Mammary epithelial cell (primary cell): Measurements from ENCODE around the gene GLT6D1.

Experiments
- CTCF ChIP-seq, 2 donors: IDR thresholded peaks in 1 of 2; conservative IDR thresholded peaks in 1 of 2; 2 replicates each; pipeline ENCODE4 v1.5.1; 2011 to 2012; ENCODE audit warnings: inconsistent platforms in 2 of 2, low read length in 2 of 2, mild to moderate bottlenecking in 2 of 2, control low read depth in 1 of 2, low read depth in 1 of 2; ENCODE audit not compliant: insufficient read depth in 1 of 2; ENCODE audit errors: extremely low read depth in 1 of 2
- EZH2 ChIP-seq: IDR thresholded peaks from 2 replicates; pipeline ENCODE4 v1.6.1; 2012; ENCODE audit warnings: low read length, inconsistent platforms, borderline replicate concordance

DNA sequence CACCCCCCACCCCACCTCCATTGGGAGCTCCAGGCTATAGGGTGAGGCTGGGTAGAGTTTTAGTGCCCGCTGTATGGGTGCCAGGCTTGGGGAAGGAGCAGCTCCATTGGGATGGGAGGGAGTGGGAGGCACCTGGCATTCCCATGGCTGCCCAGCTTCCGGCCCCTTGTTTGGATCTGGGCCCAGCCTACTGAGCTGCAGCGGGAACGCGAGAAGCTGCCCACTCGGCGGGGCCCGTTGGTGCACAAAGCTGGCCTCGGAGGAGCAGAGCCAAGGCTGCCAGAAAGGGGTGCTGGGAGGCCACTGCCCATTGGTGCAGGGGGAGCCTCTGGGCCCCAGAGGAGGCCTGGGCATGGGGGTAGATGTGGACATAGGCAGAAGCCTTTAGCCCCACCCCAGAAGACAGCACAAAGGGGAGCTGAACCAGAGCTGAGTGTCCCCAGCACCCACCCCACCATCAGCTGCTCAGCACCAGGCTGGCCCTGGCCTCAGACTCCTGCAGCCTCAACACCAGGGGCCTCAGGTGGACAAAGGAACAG lies 28.2 kb upstream of the GLT6D1 start:
- TF ChIP-seq CTCF (conservative IDR thresholded peaks at IDR 0.05 in 1 of 2, IDR thresholded peaks at IDR 0.05 in 1 of 2; ENCODE audit: extremely low read depth in 1 of 2, insufficient read depth in 1 of 2, low read depth in 1 of 2, low read length in 2 of 2): no peak
- no peak for TF ChIP-seq EZH2
